Measurements from ENCODE around the gene MTOR. TPM values are rescaled to one million over a fixed set of nuclear protein-coding genes. Genes with fewer than 3 reads are reported as not detected.

Gene MTOR
- total and polyA plus RNA-seq, 2 donors (not counting 1 experiment from before 2014, with no cell fraction given): 30.7 to 50.7 TPM

GRCh38 chr1:11156963-11157362, 105.4 kb downstream of the MTOR start:
- DNase-seq (no peak), ATAC-seq (ENCODE audit: low read depth) (no peak)
- intact Hi-C loops (cut with micrococcal nuclease): no loop called here
- Mint-ChIP-seq H3K4me3 (no peak overlapping the region), H3K4me1 (peaks cover 21% of the 10 kb centered on the region), H3K27me3 (no peaks in the 10 kb centered on the region), H3K27ac (no peak overlapping the region), H3K9me3 (ENCODE audit: insufficient read depth) (no peaks in the 10 kb centered on the region)
- H3K36me3 ChIP-seq (replicated peaks in 1 of 2; ENCODE audit: control extremely low read depth in 1 of 2, control insufficient read depth in 1 of 2, extremely low read depth in 1 of 2, insufficient read depth in 2 of 2, low read length in 1 of 2): peaks cover 8 to 46% of the 10 kb centered on the region in 2 experiments
- POLR2A ChIA-PET: no interaction called here
- H3K79me2 ChIP-seq (ENCODE audit: control insufficient read depth, insufficient read depth, low read length): no peaks in the 10 kb centered on the region
- no peak overlapping the region for H3K9ac ChIP-seq (ENCODE audit: low read length)
- H3K4me3 ChIP-seq (ENCODE audit: control extremely low read depth in 1 of 5, extremely low read depth in 1 of 5, insufficient read depth in 1 of 5, low read depth in 2 of 5, low read length in 4 of 5): no peak overlapping the region
- H3K27ac ChIP-seq (ENCODE audit: low read length in 2 of 2): no peak overlapping the region
- 90% methylated on average over 5 of the region's 7 CpGs for WGBS (ENCODE audit: insufficient coverage)
- H3K9me3 ChIP-seq (ENCODE audit: control extremely low read depth in 1 of 3, control insufficient read depth in 2 of 3, insufficient read depth in 1 of 3, low read length in 2 of 3): no peaks in the 10 kb centered on the region
- H3K4me2 ChIP-seq (replicated peaks; ENCODE audit: low read depth, low read length, poor library complexity, severe bottlenecking): no peak overlapping the region
- no peak overlapping the region for H2AFZ ChIP-seq (ENCODE audit: insufficient read depth, low read depth, low read length, poor library complexity, severe bottlenecking)
- no peak for TF ChIP-seq CTCF (IDR thresholded peaks at IDR 0.05)
- CTCF ChIA-PET: interaction anchor here (1.3 kb wide), 1 partner anchor 120 kb away, joined by 3 read pairs; no protein-coding TSS in a partner anchor
- no peaks in the 10 kb centered on the region for H3K27me3 ChIP-seq (replicated peaks in 1 of 4; ENCODE audit: control extremely low read depth in 1 of 4, control insufficient read depth in 3 of 4, insufficient read depth in 4 of 4, low read length in 3 of 4)
- H3K4me1 ChIP-seq (ENCODE audit: control insufficient read depth in 2 of 2, insufficient read depth in 2 of 2, low read length in 2 of 2): peaks cover 0 to 25% of the 10 kb centered on the region in 2 donors
- no peaks in the 10 kb centered on the region for H4K20me1 ChIP-seq (ENCODE audit: control insufficient read depth, insufficient read depth, low read length, poor library complexity, severe bottlenecking)

- no peak overlapping the region for H3K27ac ChIP-seq (ENCODE audit: low read length in 2 of 2)
- Mint-ChIP-seq H3K4me1 (peaks cover 21% of the 10 kb centered on the region), H3K4me3 (no peak overlapping the region), H3K9me3 (ENCODE audit: insufficient read depth) (no peaks in the 10 kb centered on the region), H3K27me3 (no peaks in the 10 kb centered on the region), H3K27ac (no peak overlapping the region)
- H3K4me3 ChIP-seq (ENCODE audit: control extremely low read depth in 1 of 5, extremely low read depth in 1 of 5, insufficient read depth in 1 of 5, low read depth in 2 of 5, low read length in 4 of 5): no peak overlapping the region
- DNase-seq (no peak), ATAC-seq (ENCODE audit: low read depth) (no peak)
- H3K9ac ChIP-seq (ENCODE audit: low read length): no peak overlapping the region
- H3K27me3 ChIP-seq (replicated peaks in 1 of 4; ENCODE audit: control extremely low read depth in 1 of 4, control insufficient read depth in 3 of 4, insufficient read depth in 4 of 4, low read length in 3 of 4): no peaks in the 10 kb centered on the region
- intact Hi-C loops (cut with micrococcal nuclease): no loop called here
- no peaks in the 10 kb centered on the region for H4K20me1 ChIP-seq (ENCODE audit: control insufficient read depth, insufficient read depth, low read length, poor library complexity, severe bottlenecking)
- peaks cover 8 to 51% of the 10 kb centered on the region in 2 experiments for H3K36me3 ChIP-seq (replicated peaks in 1 of 2; ENCODE audit: control extremely low read depth in 1 of 2, control insufficient read depth in 1 of 2, extremely low read depth in 1 of 2, insufficient read depth in 2 of 2, low read length in 1 of 2)
- CTCF ChIA-PET: interaction anchor here (1.3 kb wide), 1 partner anchor 120 kb away, joined by 3 read pairs; no protein-coding TSS in a partner anchor
- no peak for TF ChIP-seq CTCF (IDR thresholded peaks at IDR 0.05)
- no peak for TF ChIP-seq EZH2 (IDR thresholded peaks at IDR 0.05; ENCODE audit: borderline replicate concordance, insufficient read depth, low read depth, low read length, poor library complexity, severe bottlenecking)
- 71% methylated on average over 2 of the region's 3 CpGs for WGBS (ENCODE audit: insufficient coverage)
- H3K79me2 ChIP-seq (ENCODE audit: control insufficient read depth, insufficient read depth, low read length): no peaks in the 10 kb centered on the region
- H3K9me3 ChIP-seq (ENCODE audit: control extremely low read depth in 1 of 3, control insufficient read depth in 2 of 3, insufficient read depth in 1 of 3, low read length in 2 of 3): no peaks in the 10 kb centered on the region
- no peak overlapping the region for H3K4me2 ChIP-seq (replicated peaks; ENCODE audit: low read depth, low read length, poor library complexity, severe bottlenecking)
- POLR2A ChIA-PET: no interaction called here
- peaks cover 0 to 25% of the 10 kb centered on the region in 2 donors for H3K4me1 ChIP-seq (ENCODE audit: control insufficient read depth in 2 of 2, insufficient read depth in 2 of 2, low read length in 2 of 2)
- no peak overlapping the region for H2AFZ ChIP-seq (ENCODE audit: insufficient read depth, low read depth, low read length, poor library complexity, severe bottlenecking)
These were observed 105.9 kb downstream of the MTOR start for GRCh38 chr1:11156441-11156840.
